SK-N-MC (cell line): ENCODE results near the gene WDR70.

ENCODE experiments used
- DNase-seq: peaks from one replicate; pipeline ENCODE4 v3.0.0-alpha.2; 2011; ENCODE audit warnings: low read depth, low spot score
- H3K27ac ChIP-seq: fragments of 200-600 bp; sonication (generic); 2 replicates; pipeline ENCODE4 v1.5.1; 2016; ENCODE audit warnings: mixed run types
- H3K36me3 ChIP-seq: fragments of 200-600 bp; sonication (generic); 2 replicates; pipeline ENCODE4 v1.6.1; 2017; ENCODE audit warnings: antibody characterized with exemption, low read length, mixed read lengths; ENCODE audit not compliant: insufficient read depth
- H3K4me3 ChIP-seq: fragments of 200-600 bp; sonication (generic); 2 replicates; pipeline ENCODE4 v1.5.1; 2016
- H3K9ac ChIP-seq: fragments of 200-600 bp; sonication (generic); 2 replicates; pipeline ENCODE4 v1.8.0; 2017; ENCODE audit warnings: mixed run types, mixed read lengths; ENCODE audit not compliant: insufficient read length
- H3K9me3 ChIP-seq: fragments of 200-600 bp; sonication (generic); 2 replicates; pipeline ENCODE4 v1.6.1; 2017; ENCODE audit warnings: low read depth, mild to moderate bottlenecking, antibody characterized with exemption, low read length, moderate library complexity, mixed read lengths
- EZH2 ChIP-seq: fragments of 200-600 bp; sonication (generic); IDR thresholded peaks from one replicate; pipeline ENCODE4 v1.6.1; 2017; ENCODE audit warnings: antibody characterized with exemption
- FOXP2 ChIP-seq: optimal IDR thresholded peaks from 2 replicates; pipeline ENCODE3; 2011; ENCODE audit warnings: mild to moderate bottlenecking, moderate library complexity; ENCODE audit not compliant: insufficient read depth; ENCODE audit errors: extremely low read length, control extremely low read depth
- POLR2AphosphoS5 ChIP-seq: IDR thresholded peaks from 2 replicates; pipeline ENCODE4 v1.6.1; 2012; ENCODE audit warnings: mild to moderate bottlenecking, low read depth, low read length, borderline replicate concordance

WDR70 gene

DNA sequence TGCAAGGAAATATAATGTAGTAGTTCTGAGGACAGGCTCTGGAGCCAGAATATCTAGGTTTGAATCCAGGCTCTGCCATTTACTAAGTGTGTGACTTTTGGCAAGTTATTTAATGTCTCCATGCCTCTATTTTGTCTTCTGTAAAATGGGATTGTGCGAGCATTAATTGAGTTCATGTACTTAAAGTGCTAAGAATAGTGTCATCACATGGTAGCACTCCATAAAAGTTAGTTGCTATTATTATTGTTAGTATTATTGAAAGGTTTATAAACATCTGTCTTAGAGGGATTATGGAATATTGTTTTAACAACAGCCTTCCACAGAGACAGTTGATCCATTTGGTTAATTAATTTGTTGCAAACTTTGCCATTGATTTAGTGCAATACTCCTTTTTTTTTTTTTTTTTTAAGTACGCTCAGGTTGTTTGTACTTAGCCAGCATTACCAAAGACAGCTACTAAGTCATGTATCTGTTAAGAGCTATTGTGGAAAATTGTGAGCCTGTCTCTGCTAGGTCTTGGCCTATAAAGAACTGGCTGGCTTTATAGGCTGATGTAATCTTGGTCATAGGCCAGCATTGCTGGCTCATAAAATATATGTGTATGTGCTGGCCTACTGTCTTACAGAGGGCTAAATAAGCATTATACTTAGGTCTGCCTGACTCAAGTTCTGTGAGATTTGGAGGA lies 174.7 kb downstream of the WDR70 start:
- TF ChIP-seq EZH2 (no peak), FOXP2 (no peak), POLR2AphosphoS5 (no peak)
- Histone ChIP-seq H3K9ac (peak overlapping the region; percentile 60), H3K9me3 (no peaks in the 10 kb centered on the region), H3K36me3 (no peaks in the 10 kb centered on the region; the same call in 1 of the 2 replicates), H3K27ac (peak overlapping the region; percentile 99), H3K4me3 (peak overlapping the region; percentile 73)
- DNase-seq = no peak

DNA sequence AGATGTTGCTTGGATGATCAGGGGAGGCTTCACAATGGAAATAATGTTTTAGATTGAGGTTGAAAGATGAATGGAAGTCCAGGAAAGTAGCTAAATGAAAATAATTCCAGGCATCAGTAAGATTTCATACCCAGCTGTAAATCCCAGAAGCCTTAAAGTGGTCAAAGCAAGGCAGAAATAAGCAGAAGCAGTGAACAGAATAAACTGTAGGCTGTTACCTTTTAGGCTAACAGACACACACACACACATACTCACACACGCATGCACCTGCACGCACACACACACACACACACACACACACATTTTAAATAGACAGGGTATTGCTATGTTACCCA lies 175.3 kb downstream of the WDR70 start:
- no peaks in the 10 kb centered on the region; the same call in 1 of the 2 replicates for H3K36me3 ChIP-seq
- H3K27ac ChIP-seq = peak overlapping the region; percentile 99
- DNase-seq = no peak
- H3K9ac ChIP-seq = no peak overlapping the region
- TF ChIP-seq EZH2 (no peak), POLR2AphosphoS5 (no peak), FOXP2 (no peak)
- H3K9me3 ChIP-seq = no peaks in the 10 kb centered on the region
- no peak overlapping the region for H3K4me3 ChIP-seq

DNA sequence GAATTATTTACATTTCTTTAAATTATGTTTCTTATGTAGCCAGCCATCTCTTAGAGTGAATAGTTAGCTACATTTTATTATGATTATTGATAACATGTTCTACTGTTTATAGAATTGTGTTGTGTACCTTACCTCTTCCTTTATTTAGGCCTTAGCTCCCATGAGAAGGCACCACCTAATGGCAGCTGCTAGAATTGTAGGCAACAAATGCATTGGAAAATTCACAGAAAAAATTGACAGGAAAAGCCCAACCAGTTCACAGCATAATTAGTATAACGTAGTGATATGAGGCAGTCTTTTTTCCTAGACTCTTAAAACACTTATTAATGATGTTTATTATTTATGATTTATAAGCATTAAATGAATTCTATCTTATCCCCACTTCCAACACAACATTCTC lies 175.8 kb downstream of the WDR70 start:
- DNase-seq = no peak
- H3K36me3 ChIP-seq = no peaks in the 10 kb centered on the region; the same call in 1 of the 2 replicates
- H3K9ac ChIP-seq = no peak overlapping the region
- H3K9me3 ChIP-seq = no peaks in the 10 kb centered on the region
- H3K27ac ChIP-seq = no peak overlapping the region
- TF ChIP-seq FOXP2 (no peak), EZH2 (no peak), POLR2AphosphoS5 (no peak)
- H3K4me3 ChIP-seq = no peak overlapping the region

DNA sequence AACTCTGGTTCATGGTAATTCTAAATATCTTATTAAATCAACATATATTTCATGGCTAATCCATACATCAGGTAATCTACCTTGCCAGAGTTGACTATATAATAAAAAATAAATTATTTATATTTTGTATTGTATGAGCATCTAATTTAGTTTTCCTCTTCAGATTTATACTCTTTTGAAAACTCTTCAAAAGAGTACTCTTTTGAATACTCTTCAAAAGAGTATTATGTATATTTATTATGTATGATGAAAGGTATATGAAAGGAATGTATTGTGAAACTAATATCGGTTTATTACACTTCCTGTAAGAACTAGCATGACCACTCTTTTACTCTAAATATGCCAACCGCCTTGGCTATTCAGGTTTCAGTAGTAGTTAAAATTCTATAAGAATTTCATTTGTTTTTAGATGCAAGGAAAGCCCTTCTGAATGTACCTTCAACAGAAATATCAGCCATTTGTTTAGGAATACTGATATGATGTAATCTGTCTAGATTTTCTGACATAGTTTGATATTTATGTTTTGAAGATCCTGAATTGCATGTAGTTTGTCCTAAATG lies 178.7 kb downstream of the WDR70 start:
- no peak overlapping the region for H3K9ac ChIP-seq
- no peak for TF ChIP-seq EZH2
- peak overlapping the region; percentile 82 for H3K27ac ChIP-seq
- H3K4me3 ChIP-seq = no peak overlapping the region
- H3K36me3 ChIP-seq = no peaks in the 10 kb centered on the region; the same call in 1 of the 2 replicates
- DNase-seq = no peak
- no peaks in the 10 kb centered on the region for H3K9me3 ChIP-seq

DNA sequence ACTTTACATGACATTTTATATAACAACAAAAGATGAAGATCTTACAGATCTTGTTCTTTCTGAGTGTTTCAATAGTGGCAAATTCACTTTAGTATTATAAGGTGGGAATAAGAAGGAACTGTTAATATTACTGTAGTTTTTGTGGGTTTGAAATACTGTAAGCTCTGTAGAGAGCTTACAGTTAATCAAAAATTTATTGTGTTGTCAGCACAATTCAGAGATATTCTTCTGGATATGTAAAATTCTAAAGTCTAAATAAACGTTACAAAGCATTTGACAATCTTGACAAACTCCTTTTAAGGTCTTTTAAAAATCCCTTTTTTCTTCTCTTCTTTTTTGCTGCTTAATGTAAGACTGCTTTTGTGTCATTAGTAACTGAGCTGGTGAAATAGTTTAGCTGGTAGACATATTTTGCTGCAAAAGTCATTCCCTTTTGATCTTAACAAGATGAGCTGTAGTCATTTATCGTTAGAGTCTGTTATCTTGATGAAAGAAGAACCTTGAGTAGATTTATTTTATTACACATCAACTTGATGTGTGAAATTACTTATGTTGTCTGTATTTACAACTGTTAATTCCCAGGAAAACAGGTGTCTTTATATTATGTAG lies 186.0 kb downstream of the WDR70 start:
- no peaks in the 10 kb centered on the region for H3K36me3 ChIP-seq
- no peaks in the 10 kb centered on the region for H3K9me3 ChIP-seq
- TF ChIP-seq FOXP2 (no peak), POLR2AphosphoS5 (no peak), EZH2 (no peak)
- H3K9ac ChIP-seq = peak overlapping the region; percentile 0
- H3K4me3 ChIP-seq = peak overlapping the region; percentile 28; the same call in 1 of the 2 replicates
- H3K27ac ChIP-seq = peak overlapping the region; percentile 69
- no peak for DNase-seq

DNA sequence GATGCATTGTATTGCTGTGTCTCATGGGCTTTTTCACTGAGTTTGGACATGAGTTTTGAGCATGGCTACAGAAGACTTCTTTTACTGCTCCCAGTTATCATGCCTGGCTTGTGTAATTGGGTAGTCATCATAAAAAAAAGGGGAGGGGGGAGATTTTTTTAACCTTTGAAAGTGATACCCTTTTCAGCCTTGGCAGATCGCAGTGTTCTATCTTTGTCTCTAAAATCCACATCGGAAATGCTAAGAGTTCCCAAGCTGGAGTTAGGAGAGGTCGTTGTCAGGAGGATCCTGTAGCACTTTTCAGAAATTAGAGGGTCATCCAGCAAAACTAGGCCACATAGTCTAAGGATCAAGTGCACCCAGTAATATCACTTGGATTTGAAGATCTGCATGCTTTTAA lies 188.4 kb downstream of the WDR70 start:
- no peak for TF ChIP-seq POLR2AphosphoS5
- H3K36me3 ChIP-seq = no peaks in the 10 kb centered on the region
- no peaks in the 10 kb centered on the region for H3K9me3 ChIP-seq
- H3K27ac ChIP-seq = no peak overlapping the region
- H3K4me3 ChIP-seq = no peak overlapping the region
- DNase-seq = no peak
- H3K9ac ChIP-seq = no peak overlapping the region

DNA sequence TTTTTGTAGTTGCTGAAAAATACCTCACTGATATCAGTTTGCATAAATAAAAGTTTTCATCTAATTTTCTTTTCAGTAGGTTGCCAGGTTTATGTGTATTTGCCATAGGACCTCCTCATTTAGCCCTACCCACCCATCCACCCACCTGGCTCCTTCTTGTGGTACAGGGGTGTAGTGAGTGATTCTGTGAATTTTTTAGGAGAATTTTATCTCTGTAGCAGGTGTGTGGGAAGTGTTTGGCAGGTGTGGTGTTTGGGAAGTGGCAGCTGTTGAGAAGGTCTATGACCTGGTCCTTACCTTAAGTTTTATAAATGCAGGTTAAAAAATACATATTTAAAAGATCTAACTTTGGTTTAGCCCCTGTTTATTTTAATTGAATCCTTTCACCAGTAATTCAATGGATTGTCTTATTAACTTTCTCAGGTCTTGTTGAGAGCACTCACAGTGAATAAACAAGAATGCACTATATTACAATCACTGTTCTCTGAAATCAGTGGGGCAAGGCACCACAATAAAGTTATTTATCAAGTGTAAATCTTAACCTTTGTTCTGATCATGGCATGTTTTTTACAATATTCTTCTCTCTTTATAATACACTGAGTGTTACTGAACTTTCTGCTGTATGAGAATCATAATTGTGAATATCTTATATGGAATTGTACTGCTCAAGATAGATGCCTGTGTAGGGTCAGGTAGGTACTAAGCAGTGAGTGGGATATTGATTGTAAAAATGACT lies 189.1 kb downstream of the WDR70 start:
- Histone ChIP-seq H3K4me3 (no peak overlapping the region), H3K9me3 (no peaks in the 10 kb centered on the region), H3K36me3 (no peaks in the 10 kb centered on the region), H3K9ac (no peak overlapping the region), H3K27ac (no peak overlapping the region)
- TF ChIP-seq FOXP2 (no peak), EZH2 (no peak), POLR2AphosphoS5 (no peak)
- DNase-seq = no peak

DNA sequence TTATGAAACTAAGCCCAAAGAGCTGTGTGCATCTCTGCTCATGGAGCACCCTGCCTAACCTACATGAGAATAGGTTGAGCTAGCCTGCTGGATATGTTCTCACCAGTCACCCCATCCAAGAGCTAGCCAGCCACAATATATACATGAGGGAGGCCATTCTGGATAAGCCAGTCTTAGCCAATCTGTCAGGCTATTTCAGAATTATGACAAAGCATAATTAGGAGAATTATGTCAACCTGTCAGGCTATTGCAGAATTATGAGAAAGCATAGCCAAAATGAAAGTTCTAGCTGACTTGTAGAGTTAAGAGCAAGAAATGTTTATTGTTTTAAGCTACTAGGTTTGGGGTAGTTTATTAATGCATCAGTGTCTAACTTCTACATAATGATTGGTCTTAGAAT lies 189.8 kb downstream of the WDR70 start:
- H3K36me3 ChIP-seq = peaks cover 3% of the 10 kb centered on the region; the same call in 1 of the 2 replicates
- no peak for TF ChIP-seq POLR2AphosphoS5
- TF ChIP-seq FOXP2 = no peak
- TF ChIP-seq EZH2 = no peak
- DNase-seq = no peak
- no peak overlapping the region for H3K4me3 ChIP-seq
- H3K9ac ChIP-seq = no peak overlapping the region
- H3K9me3 ChIP-seq = no peaks in the 10 kb centered on the region
- no peak overlapping the region for H3K27ac ChIP-seq
